GM19099 (cell line): ENCODE results near the gene WWP2.

Source experiments
- POLR2A ChIP-seq: IDR thresholded peaks from 3 replicates; pipeline ENCODE4 v1.6.1; 2011; ENCODE audit warnings: low read depth; ENCODE audit not compliant: insufficient read length; ENCODE audit errors: extremely low read depth

The WWP2 gene

DNA sequence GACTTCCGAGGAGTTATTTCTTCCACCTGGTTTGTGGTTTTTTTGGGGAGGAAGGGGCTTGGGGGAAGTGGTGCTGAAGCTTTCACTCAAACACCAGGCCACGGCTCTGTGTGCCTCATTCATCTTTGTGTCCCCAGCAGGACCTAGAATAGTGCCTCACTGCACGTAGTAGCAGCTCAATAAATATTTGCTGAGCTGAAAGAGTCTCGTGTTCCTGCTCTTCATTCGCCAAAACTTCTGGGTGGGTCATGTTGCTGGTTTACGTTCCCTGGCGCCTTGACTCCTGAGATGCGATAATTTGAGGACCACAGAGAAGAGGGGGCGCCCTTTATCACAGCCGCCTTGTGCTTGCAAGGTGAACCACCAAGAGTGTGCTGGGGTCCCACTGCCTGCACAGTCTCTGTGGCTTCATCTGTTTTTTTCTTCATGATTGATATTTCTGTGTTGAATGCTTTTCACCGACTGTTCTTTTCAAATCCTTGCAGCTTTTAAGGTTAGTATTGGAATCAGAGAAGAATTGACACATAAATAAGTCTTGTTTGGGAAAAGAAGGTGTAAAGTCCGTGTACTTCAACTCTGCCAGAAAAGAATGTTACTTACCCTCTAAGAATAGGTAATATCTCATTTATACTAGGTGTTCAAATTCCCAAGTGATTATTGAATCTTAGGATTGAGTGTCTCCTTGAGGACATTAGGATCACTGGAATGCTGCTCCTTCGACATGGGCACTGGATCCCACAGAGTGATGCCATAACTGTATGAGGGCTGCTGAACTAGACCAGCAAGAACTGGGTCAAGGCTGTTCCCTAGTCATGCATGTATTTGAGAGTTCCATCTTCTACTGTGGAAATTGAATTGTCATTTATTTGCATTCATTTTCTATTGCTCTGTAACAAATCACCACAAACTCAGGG is 96.3 kb downstream of the WWP2 start:
- TF ChIP-seq POLR2A = no peak

DNA sequence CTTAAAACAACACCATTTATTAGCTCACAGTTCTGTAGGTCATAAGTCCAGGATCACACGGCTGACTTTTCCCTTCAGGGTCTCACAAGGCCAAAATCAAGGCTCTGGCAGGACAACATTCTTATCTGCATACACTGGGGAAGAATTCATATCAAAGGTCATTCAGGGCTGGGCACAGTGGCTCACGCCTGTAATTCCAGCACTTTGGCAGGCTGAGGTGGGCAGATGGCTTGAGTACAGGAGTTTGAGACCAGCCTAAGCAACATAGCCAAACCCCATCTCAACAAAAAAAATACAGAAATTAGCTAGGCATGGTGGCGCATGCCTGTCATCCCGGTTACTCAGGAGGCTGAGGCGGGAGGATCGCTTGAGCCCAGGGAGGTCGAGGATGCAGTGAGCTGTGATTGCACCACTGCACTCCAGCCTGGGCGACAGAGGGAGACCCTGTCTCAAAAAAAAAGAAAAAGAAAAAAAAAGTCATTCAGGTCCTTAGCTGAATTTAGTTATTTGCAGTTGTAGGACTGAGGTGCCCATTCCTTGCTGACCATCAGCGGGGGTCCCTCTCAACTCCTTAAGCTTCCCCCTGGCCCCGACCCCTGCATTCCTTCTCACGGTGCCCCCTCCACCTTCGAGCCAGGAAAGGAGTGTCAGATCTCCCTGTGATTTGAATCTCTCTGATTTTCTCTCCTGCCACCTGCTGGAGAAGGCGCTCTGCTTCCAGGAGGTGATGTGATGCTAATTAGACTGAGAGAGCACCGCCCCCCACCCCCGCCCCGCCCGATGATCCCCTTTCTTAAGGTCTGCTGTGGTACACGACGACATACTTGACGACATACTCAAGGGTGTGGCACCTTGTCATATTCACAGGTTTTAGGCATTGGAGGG is 97.2 kb downstream of the WWP2 start:
- no peak for TF ChIP-seq POLR2A

DNA sequence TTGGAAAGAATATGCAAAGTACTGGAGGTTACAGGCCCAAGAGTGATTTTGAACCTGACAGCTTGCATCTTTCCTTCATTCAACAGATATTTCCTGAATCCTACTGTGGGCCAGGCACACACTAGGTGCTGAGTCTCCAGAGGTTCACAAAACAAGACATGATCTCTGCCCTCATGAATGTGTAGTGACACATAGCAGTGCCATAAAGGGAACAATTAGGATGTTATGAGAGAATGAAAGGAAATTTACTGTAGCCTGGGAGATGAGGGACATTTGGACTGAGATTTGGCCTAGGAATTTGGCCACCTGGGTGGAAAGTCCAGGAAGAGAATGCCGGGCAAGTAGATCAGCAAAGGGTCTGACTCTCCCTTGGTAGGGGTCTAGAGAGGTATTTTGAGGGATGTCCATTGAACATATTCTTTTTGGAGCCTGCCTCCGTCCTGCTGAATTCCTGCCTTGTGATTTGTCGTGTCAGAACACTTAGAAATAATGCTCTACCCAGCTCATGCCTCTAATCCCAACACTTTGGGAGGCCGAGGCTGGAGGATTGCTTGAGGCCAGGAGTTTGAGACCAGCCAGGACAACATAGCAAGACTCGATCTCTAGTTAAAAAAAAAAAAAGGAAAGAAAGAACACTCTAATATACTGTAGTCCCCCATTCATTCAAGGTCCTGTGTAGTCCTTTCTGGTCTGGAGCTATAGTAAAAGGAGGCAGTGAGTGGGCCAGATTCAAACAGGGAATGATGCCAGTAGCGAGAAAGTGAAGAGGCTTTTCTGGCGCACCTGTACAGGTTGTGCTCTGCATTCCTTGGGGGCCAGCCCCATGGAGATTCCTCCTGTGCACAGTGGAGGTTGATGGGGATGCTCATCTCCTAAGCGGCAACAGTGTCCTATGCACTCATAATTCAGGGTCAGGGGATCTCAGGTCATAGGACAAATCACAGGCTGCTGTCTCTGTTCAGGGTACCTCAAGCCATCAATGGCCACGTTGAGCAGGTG is 98.4 kb downstream of the WWP2 start:
- TF ChIP-seq POLR2A = no peak

DNA sequence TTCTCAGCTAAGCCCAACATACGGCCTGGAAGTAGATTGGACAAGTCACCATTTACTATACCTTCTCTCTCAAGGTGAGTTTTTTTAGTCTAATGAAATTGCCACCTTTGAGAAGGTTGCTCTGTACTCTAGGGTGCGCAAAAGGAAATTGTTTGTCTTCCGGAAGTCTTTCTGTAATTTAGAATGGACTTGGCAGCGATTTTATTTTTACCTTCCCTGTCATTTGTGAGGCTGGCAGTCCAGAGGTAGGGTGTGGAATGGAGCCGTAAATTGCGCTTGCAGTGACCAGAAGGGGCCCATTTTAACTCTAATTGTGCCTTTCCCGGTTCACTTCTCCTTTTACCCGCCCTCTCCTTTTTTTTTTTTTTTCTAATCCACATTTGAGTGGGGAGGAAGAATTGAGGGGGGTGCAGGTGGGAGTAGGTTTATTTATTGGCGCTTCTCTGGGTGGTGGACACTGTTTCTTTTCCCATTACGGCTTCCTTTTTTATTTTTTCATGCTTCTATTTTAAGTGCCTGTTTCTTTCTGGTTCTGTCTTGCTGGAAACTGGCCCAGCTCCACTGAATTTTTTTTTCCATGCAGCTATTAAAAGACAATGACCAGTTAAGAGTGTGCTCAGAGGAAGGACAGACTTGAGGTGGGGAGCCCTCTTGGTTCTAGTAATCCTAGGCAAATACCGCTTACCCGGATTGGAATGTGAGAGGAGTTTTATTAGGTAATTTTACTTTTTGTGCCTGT is 99.3 kb downstream of the WWP2 start:
- no peak for TF ChIP-seq POLR2A

DNA sequence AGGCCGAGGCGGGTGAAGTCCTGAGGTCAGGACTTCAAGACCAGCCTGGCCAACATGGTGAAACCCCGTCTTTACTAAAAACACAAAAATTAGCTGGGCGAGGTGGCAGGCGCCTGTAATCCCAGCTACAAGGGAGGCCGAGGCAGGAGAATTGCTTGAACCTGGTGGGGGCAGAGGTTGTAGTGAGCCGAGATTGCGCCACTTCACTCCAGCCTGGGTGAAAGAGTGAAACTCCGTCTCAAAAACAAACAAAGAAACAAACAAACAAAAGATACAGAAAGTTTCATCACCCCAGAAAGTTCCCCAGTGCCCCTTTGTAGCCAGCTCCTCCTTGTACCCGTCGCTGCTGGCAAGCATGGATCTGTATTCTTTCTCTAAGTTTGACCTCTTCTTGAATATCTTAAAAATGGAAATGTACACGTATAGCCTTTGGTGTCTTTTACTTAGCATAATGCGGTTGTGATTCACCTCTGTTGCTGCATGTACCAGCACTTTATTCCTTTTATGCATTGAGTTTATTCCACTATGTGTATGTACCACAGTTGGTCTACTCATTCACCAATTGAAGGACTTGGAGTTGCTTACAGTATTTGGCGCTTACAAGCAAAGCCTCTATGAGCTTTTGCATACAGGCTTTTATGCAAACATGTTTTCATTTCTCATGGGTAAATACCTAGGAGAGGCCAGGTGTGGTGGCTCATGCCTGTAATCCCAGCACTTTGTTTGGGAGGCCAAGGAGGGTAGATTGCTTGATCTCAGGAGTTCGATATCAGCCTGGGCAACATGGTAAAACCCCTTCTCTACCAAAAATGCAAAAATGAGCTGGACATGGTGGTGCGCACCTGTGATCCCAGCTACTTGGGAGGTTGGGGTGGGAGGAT is 101.5 kb downstream of the WWP2 start:
- TF ChIP-seq POLR2A = no peak

DNA sequence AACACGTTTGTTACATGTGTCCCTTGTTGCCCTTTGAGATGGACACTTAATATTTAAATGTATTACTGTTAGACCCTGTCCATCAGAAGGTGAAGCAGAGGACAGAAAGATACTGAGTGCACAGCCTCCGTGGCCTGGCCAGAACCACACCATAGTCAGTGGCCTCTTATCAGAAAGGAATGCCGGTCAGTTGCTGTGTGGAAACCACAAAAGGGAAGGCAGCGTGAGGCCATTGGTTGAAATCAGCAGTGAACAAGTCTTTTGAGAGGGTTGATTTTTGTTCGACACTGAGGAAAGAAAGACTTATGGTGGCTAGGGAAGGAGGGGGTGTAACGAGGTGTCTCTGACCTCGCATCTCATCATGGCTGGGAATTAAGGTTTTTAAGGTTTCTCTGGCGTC is 103.6 kb downstream of the WWP2 start:
- TF ChIP-seq POLR2A = no peak

DNA sequence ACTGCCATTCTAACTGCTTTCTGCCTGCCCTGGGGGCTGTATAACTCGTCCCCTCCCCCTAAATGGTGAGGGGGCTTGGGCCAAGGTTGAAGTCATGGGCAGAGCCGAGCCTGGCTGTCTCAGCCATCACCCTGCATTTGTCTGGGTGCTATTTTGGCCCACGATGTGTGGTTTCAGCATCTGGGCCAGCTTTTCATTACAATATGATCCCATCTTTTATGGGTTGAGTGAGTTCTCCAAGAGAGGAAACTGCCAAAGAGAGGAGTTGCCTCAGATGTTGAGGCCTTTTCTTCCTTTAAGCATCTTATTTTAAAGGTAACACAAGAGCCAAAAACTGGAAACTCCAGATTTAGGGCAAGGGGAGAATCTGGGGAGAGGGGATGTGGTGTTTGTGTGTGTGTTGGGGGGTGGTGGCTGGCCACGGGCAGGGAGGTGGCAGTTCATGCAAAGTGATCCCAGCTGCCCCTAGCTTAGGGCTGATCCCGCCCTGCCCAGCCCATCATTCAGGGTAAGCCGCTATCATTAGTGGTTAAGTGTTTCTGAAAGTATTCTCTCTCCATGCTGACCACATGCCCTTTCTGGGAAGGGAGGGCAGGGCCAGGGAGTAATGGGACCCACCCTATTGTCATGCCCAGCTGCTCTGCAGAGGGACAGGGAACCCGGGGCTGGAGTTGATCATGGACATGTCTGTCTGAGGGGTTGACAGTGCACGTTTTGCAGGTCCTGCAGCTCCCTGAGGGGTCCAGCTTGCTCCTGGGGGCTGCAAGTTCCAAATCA is 105.8 kb downstream of the WWP2 start:
- TF ChIP-seq POLR2A = no peak

DNA sequence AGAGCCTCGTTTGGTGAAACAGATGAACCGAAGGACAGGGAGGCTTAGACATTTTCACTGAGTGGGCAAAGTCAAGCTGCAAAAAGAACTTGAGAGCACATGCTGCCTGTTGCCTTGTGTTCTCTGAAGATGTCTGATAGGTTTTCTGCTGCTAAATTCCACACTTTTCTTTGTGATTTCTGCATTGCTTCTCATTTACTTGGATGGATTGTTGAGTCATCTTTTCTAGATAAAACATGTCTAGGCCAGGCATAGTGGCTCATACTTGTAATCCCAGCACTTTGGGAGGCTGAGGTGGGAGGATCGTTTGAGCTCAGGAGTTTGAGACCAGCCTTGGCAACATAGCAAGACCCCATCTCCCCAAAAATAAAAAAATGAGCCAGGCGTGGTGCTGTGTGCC is 108.6 kb downstream of the WWP2 start:
- no peak for TF ChIP-seq POLR2A

DNA sequence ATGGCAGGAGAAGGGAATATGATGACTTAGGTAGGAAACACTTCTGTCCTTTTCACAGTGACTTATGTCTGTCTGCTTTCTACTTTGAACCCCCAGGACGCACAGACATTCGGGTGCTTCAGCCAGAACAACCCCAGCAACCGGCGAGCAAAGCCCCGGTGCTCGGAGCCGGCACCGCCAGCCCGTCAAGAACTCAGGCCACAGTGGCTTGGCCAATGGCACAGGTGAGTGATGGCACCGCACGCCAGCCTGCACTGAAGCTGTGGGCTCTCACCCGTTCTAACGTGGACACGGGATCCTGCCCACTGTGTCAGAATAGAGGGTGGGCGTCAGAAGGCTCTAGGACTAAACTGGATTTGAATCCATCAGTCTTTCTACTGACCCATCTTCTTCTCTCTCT is 109.6 kb downstream of the WWP2 start:
- TF ChIP-seq POLR2A = no peak

DNA sequence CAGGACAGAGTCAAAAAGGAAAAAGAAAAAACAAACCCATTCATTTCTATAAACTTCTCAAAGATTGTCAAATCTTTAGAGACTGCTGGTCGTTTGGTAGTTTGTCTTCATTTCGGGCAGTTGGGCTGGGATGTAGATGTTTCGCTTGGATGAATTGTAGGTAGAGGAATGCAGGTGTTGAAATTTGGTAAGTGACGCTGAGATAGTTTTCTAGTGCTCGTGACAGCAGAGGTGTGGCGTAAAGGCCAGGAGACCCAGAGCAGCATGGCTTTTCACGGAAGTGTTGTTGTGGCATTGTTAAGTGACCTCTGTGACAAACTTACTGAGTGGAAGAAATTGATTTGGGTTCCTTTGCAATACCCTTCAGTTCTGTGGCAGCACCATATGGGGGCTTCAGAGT is 110.8 kb downstream of the WWP2 start:
- TF ChIP-seq POLR2A = no peak

DNA sequence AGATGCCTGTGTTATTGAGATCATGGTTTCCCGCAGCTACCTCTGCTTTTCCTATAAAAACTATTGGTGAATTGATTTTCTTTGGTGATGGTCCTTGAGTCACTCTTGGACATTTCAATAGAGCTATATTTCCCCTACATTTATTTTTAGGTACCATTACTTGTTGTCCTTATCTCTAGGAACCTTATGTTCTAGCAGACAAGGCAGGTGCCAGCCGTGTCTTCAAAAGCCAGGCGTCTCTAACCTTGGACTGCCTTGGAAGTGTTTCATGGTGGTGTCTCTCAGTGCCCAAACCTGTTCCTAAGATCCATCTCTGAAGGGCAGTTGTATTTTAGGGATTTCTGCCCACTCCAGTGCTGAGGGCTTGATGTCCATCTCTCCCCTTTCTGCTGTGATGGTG is 111.7 kb downstream of the WWP2 start:
- TF ChIP-seq POLR2A = no peak

DNA sequence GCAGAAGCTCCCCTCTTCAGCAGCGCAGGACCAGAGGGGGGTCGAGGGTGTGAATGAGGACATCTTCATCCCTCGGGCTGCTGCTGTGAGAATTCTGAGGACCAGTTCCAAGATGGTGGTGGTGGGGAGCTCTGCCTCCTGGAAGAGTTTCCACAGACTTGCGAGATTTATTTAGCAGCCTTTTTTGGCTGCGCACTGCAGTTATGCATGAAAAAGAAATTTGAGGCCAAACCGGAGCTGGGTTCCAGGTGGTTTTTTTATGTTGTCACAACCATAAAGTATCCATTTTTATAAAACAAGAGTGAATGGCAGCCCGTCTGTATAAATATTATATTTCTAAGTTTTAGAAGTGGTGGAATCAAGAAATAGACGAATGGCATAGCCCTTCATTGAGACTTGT is 112.1 kb downstream of the WWP2 start:
- no peak for TF ChIP-seq POLR2A
